HFF-Myc (cell line): ENCODE results near the gene RBM22.

Experiments used
- DNase-seq: peaks from one replicate; pipeline ENCODE4 v3.0.0-alpha.2; 2011; ENCODE audit warnings: low read depth; ENCODE audit errors: extremely low read depth
- H3K4me3 ChIP-seq: replicated peaks from 2 replicates; pipeline ENCODE4 v1.5.1; 2011; ENCODE audit warnings: low read depth, mild to moderate bottlenecking, control low read depth, low read length
- TF ChIP-seq, protein P1 (sequence below): IDR thresholded peaks from 2 replicates; pipeline ENCODE4 v1.5.1; 2012; ENCODE audit warnings: mild to moderate bottlenecking, low read depth, low read length, control low read depth; ENCODE audit errors: missing control alignments

Gene RBM22

DNA sequence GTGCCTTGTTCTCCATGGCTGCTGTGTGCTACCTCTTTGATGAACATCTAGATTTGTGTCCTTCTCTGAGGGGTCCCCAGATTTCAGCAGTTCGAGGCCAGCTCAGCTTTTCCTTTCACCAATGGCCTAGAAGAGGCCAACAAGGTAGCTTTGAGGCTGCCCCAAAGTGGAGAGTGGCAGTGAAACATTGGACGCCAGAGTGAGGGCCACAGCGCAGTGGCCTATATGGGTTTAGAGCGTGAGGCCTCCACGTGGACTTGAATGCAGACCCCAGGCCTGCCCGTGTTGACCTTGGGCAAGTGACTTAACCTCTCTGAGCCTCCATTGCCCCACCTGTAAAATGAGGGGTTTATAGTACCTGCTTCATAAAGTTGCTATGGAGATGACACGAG is 28.0 kb downstream of the RBM22 start:
- peak overlapping the region; percentile 46 for H3K4me3 ChIP-seq
- no peak for DNase-seq
- TF ChIP-seq, protein P1, sequence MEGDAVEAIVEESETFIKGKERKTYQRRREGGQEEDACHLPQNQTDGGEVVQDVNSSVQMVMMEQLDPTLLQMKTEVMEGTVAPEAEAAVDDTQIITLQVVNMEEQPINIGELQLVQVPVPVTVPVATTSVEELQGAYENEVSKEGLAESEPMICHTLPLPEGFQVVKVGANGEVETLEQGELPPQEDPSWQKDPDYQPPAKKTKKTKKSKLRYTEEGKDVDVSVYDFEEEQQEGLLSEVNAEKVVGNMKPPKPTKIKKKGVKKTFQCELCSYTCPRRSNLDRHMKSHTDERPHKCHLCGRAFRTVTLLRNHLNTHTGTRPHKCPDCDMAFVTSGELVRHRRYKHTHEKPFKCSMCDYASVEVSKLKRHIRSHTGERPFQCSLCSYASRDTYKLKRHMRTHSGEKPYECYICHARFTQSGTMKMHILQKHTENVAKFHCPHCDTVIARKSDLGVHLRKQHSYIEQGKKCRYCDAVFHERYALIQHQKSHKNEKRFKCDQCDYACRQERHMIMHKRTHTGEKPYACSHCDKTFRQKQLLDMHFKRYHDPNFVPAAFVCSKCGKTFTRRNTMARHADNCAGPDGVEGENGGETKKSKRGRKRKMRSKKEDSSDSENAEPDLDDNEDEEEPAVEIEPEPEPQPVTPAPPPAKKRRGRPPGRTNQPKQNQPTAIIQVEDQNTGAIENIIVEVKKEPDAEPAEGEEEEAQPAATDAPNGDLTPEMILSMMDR = no peak

DNA sequence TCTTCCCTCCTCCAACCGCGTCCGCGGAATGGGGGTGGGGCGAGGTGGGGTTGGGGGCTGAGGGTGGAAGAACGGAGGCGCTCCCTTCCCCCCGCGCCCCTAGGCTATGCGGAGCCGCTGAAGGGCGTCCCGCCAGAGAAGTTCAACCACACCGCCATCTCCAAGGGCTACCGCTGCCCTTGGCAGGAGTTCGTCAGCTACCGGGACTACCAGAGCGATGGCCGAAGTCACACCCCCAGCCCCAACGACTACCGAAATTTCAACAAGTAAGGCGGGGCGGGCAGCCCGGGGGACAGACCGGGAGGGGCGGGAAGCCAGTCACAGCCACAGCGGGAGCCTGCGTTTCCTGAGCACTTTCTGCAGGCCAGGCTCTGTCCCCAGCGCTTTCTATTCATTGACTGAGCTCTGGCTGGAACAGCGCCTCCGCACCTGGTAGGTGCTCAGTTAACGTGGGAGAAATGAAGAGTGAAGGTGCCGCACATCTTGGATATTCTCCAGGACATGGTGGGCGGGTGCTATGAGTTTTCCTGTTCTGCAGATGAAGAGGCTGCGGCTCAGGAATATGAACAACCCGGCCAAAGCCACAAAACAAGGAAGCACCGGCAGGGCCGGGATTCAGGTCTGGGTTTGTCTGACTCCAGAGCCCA is 28.5 kb downstream of the RBM22 start:
- TF ChIP-seq, protein P1 = no peak
- DNase-seq = no peak
- H3K4me3 ChIP-seq = peak overlapping the region; percentile 46

DNA sequence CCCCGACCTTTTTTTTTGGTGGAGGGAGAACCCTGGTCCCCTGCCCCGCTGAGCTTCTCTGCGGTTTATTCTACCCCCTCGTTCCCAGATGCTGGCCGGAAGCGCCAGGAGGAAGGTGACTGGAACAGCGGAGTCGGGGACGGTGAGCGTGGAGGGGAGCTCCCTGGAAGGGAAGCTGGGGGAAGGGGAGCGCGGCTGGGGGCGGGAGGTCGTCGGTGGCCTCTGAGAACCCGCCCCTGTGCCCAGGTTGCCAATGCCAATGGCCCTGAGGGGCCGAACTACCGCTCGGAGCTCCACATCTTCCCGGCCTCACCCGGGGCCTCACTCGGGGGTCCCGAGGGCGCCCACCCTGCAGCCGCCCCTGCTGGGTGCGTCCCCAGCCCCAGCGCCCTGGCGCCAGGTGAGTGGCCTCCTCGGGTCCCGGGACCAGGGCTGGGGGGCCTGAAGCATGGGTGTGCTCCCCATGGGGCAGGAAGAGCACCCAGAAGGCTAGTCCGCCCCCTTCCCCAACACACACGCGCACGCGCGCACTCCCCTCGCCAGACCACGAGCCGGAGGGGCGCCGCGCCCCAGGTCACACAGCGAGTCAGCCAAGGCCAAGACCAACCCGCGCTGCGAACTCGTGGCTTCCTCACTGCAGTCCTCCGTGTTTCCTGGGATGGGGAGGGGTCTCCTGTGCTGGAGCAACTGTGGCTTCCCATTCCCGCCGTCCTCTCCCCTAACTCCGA is 29.2 kb downstream of the RBM22 start:
- DNase-seq = no peak
- peak overlapping the region; percentile 46 for H3K4me3 ChIP-seq
- TF ChIP-seq, protein P1 = no peak

DNA sequence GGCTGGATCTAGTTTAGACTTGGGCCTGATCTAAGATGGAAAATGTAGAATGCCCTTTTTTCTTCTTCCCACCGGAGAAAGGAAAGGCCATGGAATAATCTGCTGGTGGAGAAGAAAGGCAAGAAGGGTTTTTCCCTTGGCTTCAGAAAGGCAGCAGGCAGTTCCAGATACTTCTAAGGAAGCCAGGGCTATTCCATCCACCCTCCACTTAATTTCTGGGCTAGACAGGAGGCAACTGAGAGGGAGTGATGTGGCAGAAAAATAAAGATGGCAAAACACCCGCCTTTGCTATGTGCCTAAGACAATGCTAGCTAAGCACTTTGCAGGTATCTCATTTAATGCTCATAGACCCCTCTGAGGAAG is 29.9 kb downstream of the RBM22 start:
- TF ChIP-seq, protein P1 = no peak
- no peak overlapping the region for H3K4me3 ChIP-seq
- DNase-seq = no peak

DNA sequence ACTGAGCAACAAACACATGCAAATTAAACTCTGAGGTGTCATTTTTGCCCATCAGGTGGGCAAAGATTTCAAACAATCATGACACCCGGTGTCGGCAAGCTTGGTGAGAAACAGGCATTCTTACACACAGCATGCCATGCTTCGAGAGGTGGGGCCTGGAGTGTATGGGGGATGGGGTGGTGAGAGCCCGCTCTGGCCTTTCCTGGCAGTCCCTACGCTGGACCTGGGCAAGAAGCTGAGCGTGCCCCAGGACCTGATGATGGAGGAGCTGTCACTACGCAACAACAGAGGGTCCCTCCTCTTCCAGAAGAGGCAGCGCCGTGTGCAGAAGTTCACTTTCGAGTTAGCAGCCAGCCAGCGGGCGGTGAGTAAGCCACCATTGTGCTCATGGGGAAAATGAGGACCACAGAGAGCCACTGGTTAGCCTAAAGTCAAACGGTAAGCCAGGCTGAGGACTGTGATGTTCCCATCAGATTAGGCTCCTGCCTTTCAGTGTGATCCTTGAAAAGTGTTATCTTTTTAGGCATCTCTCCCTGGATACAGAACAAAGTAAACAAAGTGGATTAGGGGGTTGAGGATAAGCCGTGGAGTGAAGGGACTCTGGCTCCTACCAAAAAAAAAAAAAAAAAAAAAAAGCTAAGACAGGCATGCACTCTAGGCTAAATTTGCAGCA is 30.5 kb downstream of the RBM22 start:
- DNase-seq = no peak
- TF ChIP-seq, protein P1 = no peak
- no peak overlapping the region for H3K4me3 ChIP-seq

DNA sequence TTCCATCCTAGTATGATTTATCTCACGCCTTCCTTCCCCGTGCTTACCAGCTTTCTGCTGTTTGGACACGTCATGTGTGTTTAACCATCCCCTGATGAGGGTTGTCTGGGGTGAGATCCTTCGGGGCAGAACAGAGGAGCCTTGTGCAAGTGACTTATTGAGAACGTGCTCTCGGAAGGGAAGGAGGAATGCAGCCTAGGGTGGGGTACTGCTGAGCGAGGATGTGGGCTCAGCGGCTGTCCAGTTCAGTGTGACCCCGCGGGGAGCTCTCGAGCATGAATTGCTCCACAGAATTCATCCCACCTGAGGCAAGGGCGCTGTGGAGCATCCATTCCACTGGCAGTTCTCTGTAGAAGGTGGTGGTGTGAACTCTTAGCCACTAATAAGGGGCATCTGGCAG is 35.8 kb downstream of the RBM22 start:
- DNase-seq = no peak
- no peak overlapping the region for H3K4me3 ChIP-seq
- TF ChIP-seq, protein P1 = no peak
